Activated T-helper 1 cell treated with anti-CD3 and anti-CD28 coated beads, Interleukin-2, amount 50 U/mL, for 16 hours (primary cell): ENCODE results near the gene PRR5L.

Source experiments
- DNase-seq, 2 donors: peaks; one replicate each; pipeline ENCODE4 v3.0.0-alpha.2; 2020; ENCODE audit warnings: low read depth in 1 of 2, low spot score in 1 of 2

PRR5L gene

GRCh38 chr11:36356201-36356600, 60.1 kb downstream of the PRR5L start:
- no peak for DNase-seq

GRCh38 chr11:36357831-36358230, 61.7 kb downstream of the PRR5L start:
- DNase-seq: no peak

GRCh38 chr11:36358436-36358835, 62.3 kb downstream of the PRR5L start:
- DNase-seq: no peak

GRCh38 chr11:36360318-36360717, 64.2 kb downstream of the PRR5L start:
- DNase-seq: no peak

GRCh38 chr11:36360826-36361415, 64.8 kb downstream of the PRR5L start:
- DNase-seq: no peak

GRCh38 chr11:36361472-36361871, 65.4 kb downstream of the PRR5L start:
- DNase-seq: no peak

GRCh38 chr11:36361901-36362391, 65.9 kb downstream of the PRR5L start:
- no peak for DNase-seq

GRCh38 chr11:36362902-36363301, 66.8 kb downstream of the PRR5L start:
- no peak for DNase-seq

- DNase-seq: no peak
Measured at GRCh38 chr11:36363361-36364268, 67.5 kb downstream of the PRR5L start.

- no peak for DNase-seq
Measured at GRCh38 chr11:36364551-36365325, 68.7 kb downstream of the PRR5L start.

- no peak for DNase-seq
Measured at GRCh38 chr11:36365907-36366306, 69.8 kb downstream of the PRR5L start.

GRCh38 chr11:36367806-36368680, 72.0 kb downstream of the PRR5L start:
- DNase-seq: no peak

- no peak for DNase-seq
Measured at GRCh38 chr11:36371181-36371580, 75.1 kb downstream of the PRR5L start.

- DNase-seq: no peak
Measured at GRCh38 chr11:36371590-36371989, 75.5 kb downstream of the PRR5L start.

- DNase-seq: no peak
Measured at GRCh38 chr11:36372101-36372771, 76.1 kb downstream of the PRR5L start.

- DNase-seq: no peak
Measured at GRCh38 chr11:36373016-36374010, 77.2 kb downstream of the PRR5L start.

- no peak for DNase-seq
Measured at GRCh38 chr11:36374726-36375125, 78.6 kb downstream of the PRR5L start.

- DNase-seq: no peak
Measured at GRCh38 chr11:36375353-36376008, 79.4 kb downstream of the PRR5L start.
